DMS153 (cell line): ENCODE measurements around the gene DIO1.
A peak's percentile ranks its signal among the peaks of the same experiment; 100 is the strongest.

ENCODE experiments used
- DNase-seq: peaks from one replicate; lab custom pipeline; 2025; lab: John Stamatoyannopoulos, UW

DIO1 gene

GRCh38 chr1:53942127-53942957 is 48.4 kb downstream of the DIO1 start:
- no peak for DNase-seq

GRCh38 chr1:53943090-53943489 is 49.1 kb downstream of the DIO1 start:
- no peak for DNase-seq

GRCh38 chr1:53943490-53944043 is 49.6 kb downstream of the DIO1 start:
- DNase-seq: no peak

- DNase-seq: no peak
Observed at GRCh38 chr1:53944469-53945182, 50.6 kb downstream of the DIO1 start.

- no peak for DNase-seq
Observed at GRCh38 chr1:53945183-53945432, 51.1 kb downstream of the DIO1 start.

GRCh38 chr1:53945433-53946251 is 51.7 kb downstream of the DIO1 start, which contains the start of gene IFT25:
TSS of gene IFT25 (minus strand) at chr1:53945699. CDS start at chr1:53940082, 5,617 bp downstream.
- peak; percentile 86 for DNase-seq

GRCh38 chr1:53946252-53947171 is 52.5 kb downstream of the DIO1 start, which contains the start of gene LRRC42:
TSS of gene LRRC42 (plus strand) at chr1:53946350. CDS start at chr1:53952000, 5,650 bp downstream.
- no peak for DNase-seq

- no peak for DNase-seq
Observed at GRCh38 chr1:53947172-53947907, 53.4 kb downstream of the DIO1 start.

- no peak for DNase-seq
Observed at GRCh38 chr1:53948291-53948690, 54.3 kb downstream of the DIO1 start.

GRCh38 chr1:53949023-53949990 is 55.3 kb downstream of the DIO1 start:
- DNase-seq: no peak

- no peak for DNase-seq
Observed at GRCh38 chr1:53951697-53952096, 57.7 kb downstream of the DIO1 start.

- DNase-seq: no peak
Observed at GRCh38 chr1:53954128-53954527, 60.1 kb downstream of the DIO1 start.

- peak; percentile 88 for DNase-seq
Observed at GRCh38 chr1:53956308-53957168, 62.6 kb downstream of the DIO1 start.

- DNase-seq: peak; percentile 64
Observed at GRCh38 chr1:53957194-53957818, 63.3 kb downstream of the DIO1 start.

GRCh38 chr1:53959664-53960250 is 65.8 kb downstream of the DIO1 start:
- DNase-seq: no peak
